Vagina (tissue), 2 donors: ENCODE results near the gene RNF217. TPM values are rescaled to one million over a fixed set of nuclear protein-coding genes. Genes with fewer than 3 reads are reported as not detected.

Experiments
- DNase-seq, 2 donors: peaks; one replicate each; pipeline ENCODE4 v3.0.0-alpha.2; 2017; ENCODE audit errors: extremely low spot score in 2 of 2
- H3K27ac ChIP-seq: fragments of 200-600 bp; sonication (generic); one replicate; pipeline ENCODE4 v1.5.1; 2019
- H3K27me3 ChIP-seq: fragments of 200-600 bp; sonication (generic); one replicate; pipeline ENCODE4 v1.5.1; 2019
- H3K36me3 ChIP-seq, 2 donors: fragments of 200-600 bp; sonication (generic); one replicate each; pipeline ENCODE4 v1.5.1; 2017 to 2019
- H3K4me1 ChIP-seq: fragments of 200-600 bp; sonication (generic); one replicate; pipeline ENCODE4 v1.5.1; 2019
- H3K4me3 ChIP-seq, 2 donors: fragments of 200-600 bp; sonication (generic); 1 replicate in 1 of 2; 2 replicates in 1 of 2; pipeline ENCODE4 v1.5.1; 2016 to 2019
- H3K9me3 ChIP-seq: fragments of 200-600 bp; sonication (generic); one replicate; pipeline ENCODE4 v1.5.1; 2019
- POLR2A ChIP-seq, 2 donors: fragments of 450-650 bp; IDR thresholded peaks; one replicate each; pipeline ENCODE4 v1.6.1; 2017; ENCODE audit warnings: antibody characterized with exemption in 2 of 2, mild to moderate bottlenecking in 2 of 2, moderate library complexity in 2 of 2
- POLR2AphosphoS5 ChIP-seq, 2 donors: sonication (generic); formaldehyde crosslinking; IDR thresholded peaks; one replicate each; pipeline ENCODE4 v1.9.0; 2017; ENCODE audit warnings: antibody characterized with exemption in 2 of 2, mild to moderate bottlenecking in 2 of 2, low read depth in 1 of 2; ENCODE audit not compliant: insufficient read depth in 1 of 2
- intact Hi-C: fragments of 100-400 bp; cut with DNase I; formaldehyde crosslinking; loops from one replicate; pipeline ENCODE4 v1.15.1; 2023
- total RNA-seq: library from RNA; depleted of rRNA; stranded (reverse); fragments of >200 nt; gene quantifications from one replicate; pipeline ENCODE4 v1.2.3, GENCODE V29; 2016
- TF ChIP-seq, protein P1 (sequence below), 3 experiments: fragments of 450-650 bp in 2 of 3; fragments of 200-600 bp in 1 of 3; sonication (generic) in 1 of 3; IDR thresholded peaks; one replicate each; pipeline ENCODE4 v1.5.1; 2017 to 2019; ENCODE audit warnings: antibody characterized with exemption in 3 of 3, mild to moderate bottlenecking in 2 of 3, moderate library complexity in 2 of 3

RNF217 gene
- total RNA-seq, 1 donor from 2014 or later = 26.0 TPM

DNA sequence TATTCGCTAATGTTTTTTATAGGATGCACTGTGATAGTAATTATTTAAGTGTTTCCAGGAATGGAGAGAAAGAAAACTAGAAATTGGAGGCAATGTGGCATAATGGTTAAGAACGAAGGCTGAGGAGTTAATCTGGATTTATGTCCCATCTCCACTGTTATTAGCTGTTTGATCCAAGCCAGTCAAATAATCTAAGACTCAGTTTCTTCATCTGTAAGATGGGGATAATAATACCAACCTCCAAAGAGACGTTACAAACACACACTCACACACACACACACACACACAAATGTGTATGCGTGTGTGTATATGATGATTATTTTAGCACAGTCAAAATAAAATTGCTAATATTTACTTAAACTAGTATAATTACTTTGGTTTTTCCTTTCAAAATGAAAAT is 154.5 kb downstream of the RNF217 start:
- TF ChIP-seq POLR2A (IDR thresholded peaks at IDR 0.05) (no peak), POLR2AphosphoS5 (IDR thresholded peaks at IDR 0.05; ENCODE audit: insufficient read depth in 1 of 2, low read depth in 1 of 2) (no peak)
- TF ChIP-seq, protein P1, sequence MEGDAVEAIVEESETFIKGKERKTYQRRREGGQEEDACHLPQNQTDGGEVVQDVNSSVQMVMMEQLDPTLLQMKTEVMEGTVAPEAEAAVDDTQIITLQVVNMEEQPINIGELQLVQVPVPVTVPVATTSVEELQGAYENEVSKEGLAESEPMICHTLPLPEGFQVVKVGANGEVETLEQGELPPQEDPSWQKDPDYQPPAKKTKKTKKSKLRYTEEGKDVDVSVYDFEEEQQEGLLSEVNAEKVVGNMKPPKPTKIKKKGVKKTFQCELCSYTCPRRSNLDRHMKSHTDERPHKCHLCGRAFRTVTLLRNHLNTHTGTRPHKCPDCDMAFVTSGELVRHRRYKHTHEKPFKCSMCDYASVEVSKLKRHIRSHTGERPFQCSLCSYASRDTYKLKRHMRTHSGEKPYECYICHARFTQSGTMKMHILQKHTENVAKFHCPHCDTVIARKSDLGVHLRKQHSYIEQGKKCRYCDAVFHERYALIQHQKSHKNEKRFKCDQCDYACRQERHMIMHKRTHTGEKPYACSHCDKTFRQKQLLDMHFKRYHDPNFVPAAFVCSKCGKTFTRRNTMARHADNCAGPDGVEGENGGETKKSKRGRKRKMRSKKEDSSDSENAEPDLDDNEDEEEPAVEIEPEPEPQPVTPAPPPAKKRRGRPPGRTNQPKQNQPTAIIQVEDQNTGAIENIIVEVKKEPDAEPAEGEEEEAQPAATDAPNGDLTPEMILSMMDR (IDR thresholded peaks at IDR 0.05) = no peak
- Histone ChIP-seq H3K27me3 (no peaks in the 10 kb centered on the region), H3K36me3 (no peaks in the 10 kb centered on the region), H3K4me1 (no peaks in the 10 kb centered on the region), H3K4me3 (no peak overlapping the region), H3K9me3 (peaks cover 1% of the 10 kb centered on the region), H3K27ac (no peak overlapping the region)
- DNase-seq = no peak
- intact Hi-C loops = no loop called here

DNA sequence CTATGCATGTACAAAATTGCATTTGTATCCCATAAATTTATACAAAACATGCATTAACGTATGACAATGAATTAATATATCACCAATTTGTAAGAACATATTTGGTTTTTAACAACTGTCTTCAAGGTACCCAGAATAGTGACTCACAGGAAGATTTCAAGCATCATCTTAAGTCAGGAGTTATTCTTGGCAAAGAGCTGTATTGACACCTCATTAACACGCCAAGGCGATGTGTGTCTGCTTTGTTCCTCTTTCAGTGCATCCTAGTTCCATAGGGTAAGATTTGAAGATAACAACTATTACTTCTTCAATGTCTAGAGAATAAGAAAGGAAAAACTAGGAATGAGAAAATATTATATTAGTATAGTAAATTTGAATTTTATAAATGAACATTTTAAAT is 155.6 kb downstream of the RNF217 start:
- Histone ChIP-seq H3K4me1 (no peaks in the 10 kb centered on the region), H3K36me3 (no peaks in the 10 kb centered on the region), H3K4me3 (no peak overlapping the region), H3K27ac (no peak overlapping the region), H3K9me3 (no peaks in the 10 kb centered on the region), H3K27me3 (no peaks in the 10 kb centered on the region)
- TF ChIP-seq POLR2A (IDR thresholded peaks at IDR 0.05) (no peak), POLR2AphosphoS5 (IDR thresholded peaks at IDR 0.05; ENCODE audit: insufficient read depth in 1 of 2, low read depth in 1 of 2) (no peak)
- TF ChIP-seq, protein P1 (IDR thresholded peaks at IDR 0.05) = no peak
- intact Hi-C loops = no loop called here
- DNase-seq = no peak

DNA sequence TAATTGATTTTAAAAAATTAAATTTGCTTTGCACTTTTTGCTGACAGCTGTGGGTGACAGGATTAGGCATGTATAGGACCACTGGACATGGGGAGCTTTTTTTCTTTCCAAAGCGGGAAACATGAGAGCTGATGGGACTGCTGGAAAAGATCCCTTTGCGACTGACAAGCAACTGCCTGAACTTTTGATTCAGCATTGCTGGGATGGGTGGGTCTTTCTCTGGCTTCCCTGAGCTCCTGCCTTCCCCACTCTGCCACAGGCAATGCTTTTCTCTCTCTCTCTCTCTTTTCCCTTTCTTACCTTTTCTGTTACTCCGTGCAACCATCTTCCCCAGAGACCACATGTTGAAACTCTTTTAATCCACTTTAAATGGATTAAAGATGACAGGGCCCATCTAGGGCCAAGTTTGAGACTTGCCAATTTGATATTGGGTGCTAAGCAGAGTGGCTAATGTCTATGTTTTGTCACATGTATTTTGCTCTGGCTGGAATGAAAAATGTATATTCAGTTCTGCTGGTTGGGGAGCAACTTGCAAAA is 157.9 kb downstream of the RNF217 start:
- no peaks in the 10 kb centered on the region for H3K4me1 ChIP-seq

DNA sequence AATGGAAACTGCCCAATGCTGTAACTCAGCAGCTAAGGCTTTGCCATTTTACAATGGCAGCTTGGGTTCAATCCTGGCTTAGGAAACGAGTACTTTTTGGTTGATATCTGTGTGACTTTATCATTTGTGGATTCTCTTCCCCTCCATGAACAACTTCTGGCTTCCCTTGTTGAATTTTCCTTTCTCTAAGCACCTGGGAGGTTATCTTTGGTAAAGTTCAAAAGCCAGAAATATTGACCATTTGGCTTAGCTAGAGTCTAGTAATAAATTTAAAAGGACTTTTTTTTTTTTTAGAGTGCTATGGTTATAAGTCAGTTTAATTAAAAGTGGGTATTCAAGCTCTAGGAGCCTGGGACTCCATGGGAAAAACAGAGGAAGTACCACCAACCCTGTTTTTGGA is 159.7 kb downstream of the RNF217 start:
- Histone ChIP-seq H3K4me3 (no peak overlapping the region), H3K27ac (no peak overlapping the region), H3K27me3 (no peaks in the 10 kb centered on the region), H3K36me3 (no peaks in the 10 kb centered on the region), H3K4me1 (no peaks in the 10 kb centered on the region), H3K9me3 (no peaks in the 10 kb centered on the region)
- intact Hi-C loops = loop anchor here (5.0 kb wide), 1 partner anchor 255 kb away; no protein-coding TSS in a partner anchor
- no peak for DNase-seq
- TF ChIP-seq POLR2A (IDR thresholded peaks at IDR 0.05) (no peak), POLR2AphosphoS5 (IDR thresholded peaks at IDR 0.05; ENCODE audit: insufficient read depth in 1 of 2, low read depth in 1 of 2) (no peak)
- TF ChIP-seq, protein P1 (IDR thresholded peaks at IDR 0.05) = no peak

More for the DNA sequence above, 157.9 kb downstream of the RNF217 start:
- H3K9me3 ChIP-seq = no peaks in the 10 kb centered on the region
- intact Hi-C loops = loop anchor here (5.0 kb wide), 1 partner anchor 253 kb away; no protein-coding TSS in a partner anchor
- no peak overlapping the region for H3K4me3 ChIP-seq
- TF ChIP-seq POLR2A (IDR thresholded peaks at IDR 0.05) (no peak), POLR2AphosphoS5 (IDR thresholded peaks at IDR 0.05; ENCODE audit: insufficient read depth in 1 of 2, low read depth in 1 of 2) (no peak)
- TF ChIP-seq, protein P1 (IDR thresholded peaks at IDR 0.05) = no peak
- no peaks in the 10 kb centered on the region for H3K27me3 ChIP-seq
- H3K36me3 ChIP-seq = no peaks in the 10 kb centered on the region
- DNase-seq = no peak
- H3K27ac ChIP-seq = no peak overlapping the region

DNA sequence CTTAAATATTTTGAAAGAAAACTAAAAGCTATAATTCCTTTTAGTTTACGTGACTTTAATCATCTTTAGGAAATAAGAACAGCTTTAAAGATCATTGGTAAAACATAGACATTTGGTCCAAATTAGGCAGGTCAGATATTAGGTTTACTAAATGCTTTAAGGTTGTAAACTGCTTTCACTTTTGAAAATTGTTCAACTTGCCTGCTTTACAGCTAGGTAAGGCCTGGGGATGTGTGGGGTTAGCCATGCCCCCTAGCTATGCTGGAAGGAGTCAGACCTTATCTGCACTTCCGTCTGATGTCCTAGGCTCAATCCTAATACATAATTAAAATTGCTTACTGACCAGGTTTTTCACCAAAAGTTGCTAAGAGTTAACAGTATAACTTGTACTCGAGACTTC is 160.8 kb downstream of the RNF217 start:
- Histone ChIP-seq H3K27me3 (no peaks in the 10 kb centered on the region), H3K4me1 (no peaks in the 10 kb centered on the region), H3K4me3 (no peak overlapping the region), H3K9me3 (no peaks in the 10 kb centered on the region), H3K27ac (no peak overlapping the region), H3K36me3 (no peaks in the 10 kb centered on the region)
- no peak for TF ChIP-seq POLR2AphosphoS5 (IDR thresholded peaks at IDR 0.05; ENCODE audit: insufficient read depth in 1 of 2, low read depth in 1 of 2)
- TF ChIP-seq, protein P1 (IDR thresholded peaks at IDR 0.05) = no peak
- intact Hi-C loops = loop anchor here (5.0 kb wide), 1 partner anchor 256 kb away; no protein-coding TSS in a partner anchor
- DNase-seq = no peak
